GM23248 (cell line): ENCODE measurements around the gene MT1F.

Experiments used
- EZH2 ChIP-seq: fragments of 200-600 bp; sonication (generic); IDR thresholded peaks from 2 replicates; pipeline ENCODE4 v1.6.1; 2018; ENCODE audit warnings: antibody characterized with exemption, mild to moderate bottlenecking; ENCODE audit not compliant: insufficient read depth, poor library complexity, severe bottlenecking
- EZH2phosphoT487 ChIP-seq: fragments of 200-600 bp; sonication (generic); IDR thresholded peaks from 2 replicates; pipeline ENCODE4 v1.6.1; 2018; ENCODE audit warnings: antibody characterized with exemption, moderate library complexity, mild to moderate bottlenecking, low read depth; ENCODE audit not compliant: insufficient read depth

- TF ChIP-seq EZH2phosphoT487 (no peak), EZH2 (no peak)
Observed at GRCh38 chr16:56625943-56626654, 31.7 kb upstream of the MT1F start.
